SKM-1 (cell line): ENCODE measurements around the gene SLC6A19.
A peak's percentile ranks its signal among the peaks of the same experiment; 100 is the strongest.

Source experiments
- DNase-seq: peaks from one replicate; lab custom pipeline; 2025; ENCODE audit not compliant: unreplicated experiment; lab: John Stamatoyannopoulos, UW

Gene SLC6A19

GRCh38 chr5:1193591-1193985 lies 7.8 kb upstream of the SLC6A19 start:
- DNase-seq, result no peak

GRCh38 chr5:1194378-1194777 lies 7.0 kb upstream of the SLC6A19 start:
- no peak for DNase-seq

- no peak for DNase-seq
These were observed 6.0 kb upstream of the SLC6A19 start for GRCh38 chr5:1195439-1195838.

- DNase-seq, result no peak
These were observed 5.5 kb upstream of the SLC6A19 start for GRCh38 chr5:1195916-1196315.

- no peak for DNase-seq
These were observed 4.8 kb upstream of the SLC6A19 start for GRCh38 chr5:1196562-1196961.

GRCh38 chr5:1197876-1198666 lies 3.3 kb upstream of the SLC6A19 start:
- DNase-seq, result no peak

- DNase-seq, result no peak
These were observed 2.1 kb upstream of the SLC6A19 start for GRCh38 chr5:1199340-1199648.

- DNase-seq, result no peak
These were observed 1.5 kb upstream of the SLC6A19 start for GRCh38 chr5:1199649-1200494.

- DNase-seq, result no peak
These were observed 684 bp upstream of the SLC6A19 start for GRCh38 chr5:1200495-1201326.

GRCh38 chr5:1202026-1202797 lies 817 bp downstream of the SLC6A19 start:
- DNase-seq, result no peak

- DNase-seq, result no peak
These were observed 1.4 kb downstream of the SLC6A19 start for GRCh38 chr5:1202798-1203185.

- DNase-seq, result no peak
These were observed 2.0 kb downstream of the SLC6A19 start for GRCh38 chr5:1203311-1203967.

- DNase-seq, result no peak
These were observed 2.7 kb downstream of the SLC6A19 start for GRCh38 chr5:1203968-1204692.

GRCh38 chr5:1204693-1205242 lies 3.4 kb downstream of the SLC6A19 start:
- peak; percentile 21 for DNase-seq

- no peak for DNase-seq
These were observed 4.1 kb downstream of the SLC6A19 start for GRCh38 chr5:1205255-1206180.

GRCh38 chr5:1206521-1207412 lies 5.4 kb downstream of the SLC6A19 start:
- no peak for DNase-seq

- DNase-seq, result no peak
These were observed 6.2 kb downstream of the SLC6A19 start for GRCh38 chr5:1207555-1207954.
